ENCODE data around the gene C1orf141.
"Not testable (repeated sequence)": the region's sequence is repeated elsewhere in the genome, so short reads cannot be mapped to it uniquely, and the experiment has no call there.

The C1orf141 gene

DNA sequence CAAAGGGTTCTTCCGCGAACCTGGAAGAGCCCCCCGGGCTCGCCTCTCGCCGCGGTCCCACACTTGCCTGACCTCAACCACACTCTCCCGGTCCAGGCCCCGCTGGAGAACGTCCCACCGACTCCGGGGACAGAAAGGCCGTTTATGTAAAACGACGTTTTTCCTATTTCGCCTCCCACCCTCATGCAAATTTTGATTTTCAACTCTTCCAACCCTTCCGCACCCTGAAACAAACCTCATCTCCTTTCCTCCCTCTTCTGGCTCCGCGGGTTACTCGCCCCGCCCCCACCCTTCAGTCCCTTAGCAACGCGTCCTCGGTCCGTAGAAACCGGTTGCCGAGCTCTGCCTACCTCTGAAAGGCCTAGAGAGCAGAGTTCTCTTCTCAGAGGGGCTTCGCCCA lies at the start of gene C1orf141:
Gene C1orf141, minus strand, starts transcription at position 276 of the 400 bp plus-strand sequence. CDS start 7,730 bp downstream, outside the sequence.
- no peak for DNase-seq

DNA sequence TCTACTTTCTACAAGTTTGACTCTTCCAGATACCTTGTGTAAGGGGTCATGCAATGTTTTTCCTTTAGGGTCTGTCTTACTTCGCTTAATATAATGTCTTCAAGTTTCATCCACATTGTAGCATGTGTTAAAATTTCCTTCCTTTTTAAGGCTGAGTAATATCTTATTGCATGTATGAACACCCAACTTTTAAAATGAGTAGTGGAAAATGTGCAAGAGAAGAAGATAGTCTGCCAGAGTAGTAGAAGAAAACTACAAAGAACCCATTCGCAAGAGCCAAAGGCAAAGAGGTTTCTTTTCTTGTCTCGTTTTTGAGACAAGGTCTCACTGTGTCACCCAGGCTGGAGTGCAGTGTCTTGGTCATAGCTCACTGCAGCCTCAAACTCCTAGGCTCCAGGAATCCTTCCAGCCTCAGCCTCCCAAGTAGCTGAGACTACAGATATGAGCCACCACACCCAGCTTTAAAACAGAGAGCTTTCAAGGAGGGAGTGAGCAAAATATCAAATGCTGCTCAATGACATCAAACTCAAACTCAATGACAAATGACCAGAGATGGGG lies 40.8 kb upstream of the C1orf141 start:
- DNase-seq: no peak

DNA sequence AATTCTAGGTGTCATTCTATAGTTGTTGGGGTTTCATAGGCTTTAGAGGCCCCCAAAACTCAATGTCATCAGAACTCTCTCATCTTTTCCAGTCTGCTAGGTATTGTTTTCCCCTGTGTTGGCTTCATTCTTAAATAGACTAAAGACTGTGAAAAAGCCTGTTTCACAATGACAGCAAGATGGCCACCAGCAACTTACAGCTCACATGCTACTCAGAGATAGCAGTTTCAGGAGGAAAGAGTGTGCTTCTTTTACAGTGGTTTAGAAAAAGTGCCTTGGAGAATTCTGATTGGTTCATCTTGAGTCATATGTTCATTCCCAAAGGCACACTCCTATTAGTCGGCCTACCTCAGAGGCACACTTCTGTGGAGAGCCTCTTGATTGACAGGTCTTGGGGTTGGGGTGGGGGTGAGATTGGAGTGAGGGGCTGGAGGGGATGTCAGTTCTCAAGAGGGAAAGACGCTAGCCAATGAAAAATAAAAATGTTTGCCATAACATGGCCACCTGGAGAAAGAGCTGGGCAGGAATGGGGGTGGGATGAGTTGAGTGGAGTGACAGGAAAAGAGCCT lies 40.0 kb upstream of the C1orf141 start:
- no peak for DNase-seq

- no peak for DNase-seq
Observed at GRCh38 chr1:67173988-67174387, 39.2 kb upstream of the C1orf141 start.

DNA sequence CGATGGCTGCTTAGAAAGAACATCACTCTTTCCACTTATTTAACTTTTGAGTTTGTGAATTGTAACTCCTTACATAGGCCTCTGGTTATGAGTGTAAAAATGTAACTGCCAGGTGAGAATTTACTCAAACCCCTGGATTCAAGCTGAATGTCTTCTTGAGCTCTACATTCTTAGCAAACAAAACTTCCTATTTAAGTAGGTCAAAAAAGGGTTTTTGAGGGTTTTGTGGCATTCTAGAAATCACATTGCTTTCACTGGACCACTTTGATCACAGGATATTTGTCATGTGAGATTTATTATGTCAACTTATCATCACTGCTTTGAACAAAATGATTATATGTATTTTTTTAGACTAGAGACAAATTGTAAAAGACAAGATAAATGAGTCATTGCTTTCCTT lies 37.2 kb upstream of the C1orf141 start:
- DNase-seq: no peak

GRCh38 chr1:67171574-67171955 lies 36.8 kb upstream of the C1orf141 start:
- DNase-seq: no peak

GRCh38 chr1:67170751-67171573 lies 36.2 kb upstream of the C1orf141 start:
- no peak for DNase-seq

GRCh38 chr1:67169932-67170331 lies 35.2 kb upstream of the C1orf141 start:
- no peak for DNase-seq

- DNase-seq: no peak
Observed at GRCh38 chr1:67169496-67169895, 34.7 kb upstream of the C1orf141 start.

- no peak for DNase-seq
Observed at GRCh38 chr1:67166196-67166595, 31.4 kb upstream of the C1orf141 start, which contains the start of gene IL23R. Gene IL23R (plus strand): TSS chr1:67166454. CDS start chr1:67168121, 1,667 bp downstream.

- DNase-seq: no peak
Observed at GRCh38 chr1:67165468-67166041, 30.8 kb upstream of the C1orf141 start.

- DNase-seq: peak; percentile 57
Observed at GRCh38 chr1:67162954-67163353, 28.2 kb upstream of the C1orf141 start.

- DNase-seq: no peak
Observed at GRCh38 chr1:67159233-67159632, 24.5 kb upstream of the C1orf141 start.

GRCh38 chr1:67158401-67158800 lies 23.6 kb upstream of the C1orf141 start:
- DNase-seq: no peak

GRCh38 chr1:67150931-67151330 lies 16.2 kb upstream of the C1orf141 start:
- DNase-seq: no peak

DNA sequence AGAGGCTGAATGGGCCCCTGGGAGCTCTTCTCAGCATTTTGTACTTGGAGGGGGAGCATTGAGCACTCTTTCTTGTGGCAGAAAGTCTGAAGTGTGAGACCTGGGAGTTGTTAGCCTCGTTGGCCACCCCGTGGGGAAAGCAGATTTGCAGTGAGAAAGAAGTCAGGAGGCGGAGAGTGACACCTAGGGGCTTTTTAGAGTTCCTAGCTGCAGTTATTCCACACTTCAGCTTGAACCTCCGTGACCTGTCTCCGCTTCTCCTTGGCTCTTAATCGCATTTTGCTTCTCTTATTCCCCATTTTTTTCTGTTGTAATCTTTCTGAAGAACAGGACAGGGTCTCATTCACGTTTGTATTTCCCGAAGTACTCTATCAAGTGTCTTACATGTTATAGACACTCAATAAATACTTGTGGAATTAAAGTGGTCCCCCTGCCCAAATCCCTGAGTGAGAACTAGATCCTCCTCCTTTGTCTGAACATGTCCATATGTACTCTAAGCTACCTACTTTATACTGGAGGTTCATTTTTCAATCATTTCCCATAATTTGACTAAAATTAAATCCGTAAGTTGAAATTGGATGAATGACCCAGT lies 14.5 kb upstream of the C1orf141 start:
- DNase-seq: no peak

- DNase-seq: no peak
Observed at GRCh38 chr1:67148516-67149178, 13.9 kb upstream of the C1orf141 start.

DNA sequence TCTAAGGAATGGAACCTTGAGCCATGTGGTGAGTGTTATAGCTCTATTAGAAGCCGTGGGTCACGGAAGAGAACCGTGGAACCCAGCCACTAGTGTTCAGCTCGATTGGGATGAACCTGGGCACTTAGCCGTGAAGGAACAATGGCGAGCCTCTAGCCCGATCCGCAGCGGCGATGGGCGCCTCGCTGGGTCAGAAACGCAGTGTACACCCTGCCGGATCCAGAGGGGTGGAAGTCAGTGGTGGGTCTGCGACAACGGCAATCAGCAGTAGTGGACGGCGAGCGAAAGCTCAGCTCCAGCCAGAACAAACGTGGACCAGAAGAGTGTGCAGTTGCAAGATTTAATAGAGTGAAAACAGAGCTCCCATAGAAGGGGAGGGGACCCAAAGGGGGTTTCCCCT lies 13.2 kb upstream of the C1orf141 start:
- DNase-seq: not testable (repeated sequence)

- DNase-seq: no peak
Observed at GRCh38 chr1:67146539-67146938, 11.8 kb upstream of the C1orf141 start.

- no peak for DNase-seq
Observed at GRCh38 chr1:67146101-67146500, 11.3 kb upstream of the C1orf141 start.

- DNase-seq: no peak
Observed at GRCh38 chr1:67144696-67145095, 9.9 kb upstream of the C1orf141 start.

DNA sequence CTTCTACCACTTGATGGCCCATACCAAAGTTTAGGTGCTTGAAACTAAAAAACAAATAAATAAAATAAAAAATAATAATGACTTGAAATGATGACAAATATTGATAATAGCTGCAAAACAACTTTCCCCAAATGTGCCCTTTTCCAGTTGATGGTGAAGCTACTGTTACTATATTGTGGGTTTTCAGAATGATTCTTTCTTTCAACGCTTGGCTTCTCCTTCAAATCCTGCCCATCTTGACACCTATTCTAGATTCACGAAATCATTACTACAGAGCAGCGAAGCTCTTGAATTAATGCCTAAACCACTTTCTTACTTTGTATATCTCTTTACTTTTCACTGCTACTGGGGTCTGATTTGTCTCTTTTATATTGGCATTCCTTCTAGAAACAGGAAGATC lies 9.2 kb upstream of the C1orf141 start:
- no peak for DNase-seq

DNA sequence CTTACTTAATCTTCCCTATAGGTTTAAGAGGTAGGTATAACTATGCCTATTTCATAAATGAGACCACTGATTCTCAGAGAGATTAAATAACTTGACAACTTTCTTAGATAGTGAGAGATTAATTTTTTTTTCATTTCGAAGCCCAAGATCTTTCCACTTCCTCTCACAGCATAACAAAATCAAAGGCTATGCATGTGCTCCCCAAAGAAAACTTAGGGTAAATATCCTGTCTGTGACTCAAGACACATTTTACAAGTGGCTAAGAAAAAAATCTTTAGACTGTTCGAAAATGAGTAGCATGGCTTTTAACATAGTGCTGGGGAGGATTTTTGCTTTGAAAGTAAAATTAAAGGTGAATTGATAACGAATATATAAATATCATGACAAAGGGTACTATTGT lies 8.2 kb upstream of the C1orf141 start:
- DNase-seq: no peak
